HG02981 (cell line): ENCODE measurements around the gene ARID1A.

Experiments
- ATAC-seq: cut with Tn5 transposase; IDR thresholded peaks from one replicate; pipeline ENCODE4 v1.9.1; 2021; ENCODE audit warnings: mild to moderate bottlenecking, moderate library complexity; ENCODE audit not compliant: unreplicated experiment

ARID1A gene

GRCh38 chr1:26758358-26758757, 62.5 kb downstream of the ARID1A start:
- no peak for ATAC-seq

- ATAC-seq: no peak
Observed at GRCh38 chr1:26759531-26759930, 63.7 kb downstream of the ARID1A start.

GRCh38 chr1:26761217-26761616, 65.4 kb downstream of the ARID1A start:
- ATAC-seq: no peak

- ATAC-seq: no peak
Observed at GRCh38 chr1:26767714-26768113, 71.9 kb downstream of the ARID1A start.

GRCh38 chr1:26768755-26769154, 72.9 kb downstream of the ARID1A start:
- no peak for ATAC-seq

- no peak for ATAC-seq
Observed at GRCh38 chr1:26771285-26771642, 75.4 kb downstream of the ARID1A start.

- ATAC-seq: no peak
Observed at GRCh38 chr1:26771643-26772321, 76.0 kb downstream of the ARID1A start.

- ATAC-seq: no peak
Observed at GRCh38 chr1:26772687-26773086, 76.9 kb downstream of the ARID1A start.

GRCh38 chr1:26774462-26774861, 78.6 kb downstream of the ARID1A start:
- ATAC-seq: no peak

- ATAC-seq: no peak
Observed at GRCh38 chr1:26775666-26776065, 79.9 kb downstream of the ARID1A start.

- no peak for ATAC-seq
Observed at GRCh38 chr1:26779098-26779668, 83.4 kb downstream of the ARID1A start.

- ATAC-seq: no peak
Observed at GRCh38 chr1:26780344-26780957, 84.6 kb downstream of the ARID1A start.

- no peak for ATAC-seq
Observed at GRCh38 chr1:26781206-26781825, 85.5 kb downstream of the ARID1A start.

GRCh38 chr1:26782521-26783212, 86.9 kb downstream of the ARID1A start:
- ATAC-seq: no peak

GRCh38 chr1:26783646-26784022, 87.8 kb downstream of the ARID1A start:
- ATAC-seq: no peak

- no peak for ATAC-seq
Observed at GRCh38 chr1:26784023-26784871, 88.4 kb downstream of the ARID1A start.

- ATAC-seq: no peak
Observed at GRCh38 chr1:26784886-26785285, 89.1 kb downstream of the ARID1A start.

GRCh38 chr1:26785611-26786436, 90.0 kb downstream of the ARID1A start:
- no peak for ATAC-seq

GRCh38 chr1:26786437-26787380, 90.9 kb downstream of the ARID1A start:
- peak; percentile 9 for ATAC-seq
